Ammon's horn (tissue), 1 donor: ENCODE measurements around the gene ARHGAP32.
"Not testable (repeated sequence)": the region's sequence is repeated elsewhere in the genome, so short reads cannot be mapped to it uniquely, and the experiment has no call there.

ENCODE experiments used
- DNase-seq: peaks from one replicate; pipeline ENCODE4 v3.0.0-alpha.2; 2016; ENCODE audit warnings: low spot score

Gene ARHGAP32

GRCh38 chr11:128933481-128934178 is 258.5 kb downstream of the ARHGAP32 start:
- no peak for DNase-seq

GRCh38 chr11:128931668-128932067 is 260.5 kb downstream of the ARHGAP32 start:
- no peak for DNase-seq

GRCh38 chr11:128931066-128931465 is 261.1 kb downstream of the ARHGAP32 start:
- DNase-seq, result no peak

- DNase-seq, result no peak
Observed at GRCh38 chr11:128929991-128930390, 262.1 kb downstream of the ARHGAP32 start.

GRCh38 chr11:128929468-128929867 is 262.7 kb downstream of the ARHGAP32 start:
- DNase-seq, result no peak

GRCh38 chr11:128928400-128928799 is 263.7 kb downstream of the ARHGAP32 start:
- no peak for DNase-seq

- no peak for DNase-seq
Observed at GRCh38 chr11:128927683-128928336, 264.3 kb downstream of the ARHGAP32 start.

- DNase-seq, result no peak
Observed at GRCh38 chr11:128927108-128927461, 265.0 kb downstream of the ARHGAP32 start.

- no peak for DNase-seq
Observed at GRCh38 chr11:128926437-128927107, 265.6 kb downstream of the ARHGAP32 start.

- DNase-seq, result no peak
Observed at GRCh38 chr11:128926000-128926399, 266.1 kb downstream of the ARHGAP32 start.

GRCh38 chr11:128925250-128925600 is 266.9 kb downstream of the ARHGAP32 start:
- DNase-seq, result no peak

GRCh38 chr11:128924510-128925249 is 267.4 kb downstream of the ARHGAP32 start:
- DNase-seq, result no peak

GRCh38 chr11:128924104-128924503 is 268.0 kb downstream of the ARHGAP32 start:
- no peak for DNase-seq

- no peak for DNase-seq
Observed at GRCh38 chr11:128921793-128922192, 270.3 kb downstream of the ARHGAP32 start.

GRCh38 chr11:128920666-128921065 is 271.5 kb downstream of the ARHGAP32 start:
- DNase-seq, result no peak

- not testable (repeated sequence) for DNase-seq
Observed at GRCh38 chr11:128919635-128920034, 272.5 kb downstream of the ARHGAP32 start.

- DNase-seq, result no peak
Observed at GRCh38 chr11:128919216-128919615, 272.9 kb downstream of the ARHGAP32 start.

GRCh38 chr11:128917144-128917724 is 274.9 kb downstream of the ARHGAP32 start:
- DNase-seq, result no peak

- no peak for DNase-seq
Observed at GRCh38 chr11:128916681-128917080, 275.4 kb downstream of the ARHGAP32 start.

GRCh38 chr11:128916037-128916572 is 276.0 kb downstream of the ARHGAP32 start:
- no peak for DNase-seq

- DNase-seq, result no peak
Observed at GRCh38 chr11:128915149-128915521, 277.0 kb downstream of the ARHGAP32 start.
